Esophagus muscularis mucosa (tissue), 4 donors: ENCODE measurements around the gene CBL.

Experiments used
- CTCF ChIP-seq, 3 experiments: fragments of 200-600 bp in 2 of 3; fragments of 450-650 bp in 1 of 3; sonication (generic) in 2 of 3; IDR thresholded peaks; one replicate each; pipeline ENCODE4 v1.5.1; 2017 to 2019; ENCODE audit warnings: antibody characterized with exemption in 3 of 3, mild to moderate bottlenecking in 2 of 3, moderate library complexity in 1 of 3
- EP300 ChIP-seq: sonication (generic); formaldehyde crosslinking; IDR thresholded peaks from one replicate; pipeline ENCODE4 v1.6.1; 2017; ENCODE audit warnings: antibody characterized with exemption
- POLR2A ChIP-seq: fragments of 450-650 bp; IDR thresholded peaks from one replicate; pipeline ENCODE4 v1.6.1; 2017; ENCODE audit warnings: antibody characterized with exemption, moderate library complexity, mild to moderate bottlenecking, low read depth
- POLR2AphosphoS5 ChIP-seq, 2 donors: sonication (generic); formaldehyde crosslinking; IDR thresholded peaks; one replicate each; pipeline ENCODE4 v1.6.1; 2017; ENCODE audit warnings: antibody characterized with exemption in 2 of 2

GRCh38 chr11:119181677-119182412 is 24.3 kb upstream of the CBL start:
- TF ChIP-seq CTCF (IDR thresholded peaks at IDR 0.05) = no peak
- TF ChIP-seq POLR2A = no peak
- TF ChIP-seq EP300 = no peak
- TF ChIP-seq POLR2AphosphoS5 (IDR thresholded peaks at IDR 0.05) = no peak
